Measurements from ENCODE around the gene METTL2A. TPM values are rescaled to one million over a fixed set of nuclear protein-coding genes. Genes with fewer than 3 reads are reported as not detected.
"Not testable (repeated sequence)": the region's sequence is repeated elsewhere in the genome, so short reads cannot be mapped to it uniquely, and the experiment has no call there.

Gene METTL2A, protein sequence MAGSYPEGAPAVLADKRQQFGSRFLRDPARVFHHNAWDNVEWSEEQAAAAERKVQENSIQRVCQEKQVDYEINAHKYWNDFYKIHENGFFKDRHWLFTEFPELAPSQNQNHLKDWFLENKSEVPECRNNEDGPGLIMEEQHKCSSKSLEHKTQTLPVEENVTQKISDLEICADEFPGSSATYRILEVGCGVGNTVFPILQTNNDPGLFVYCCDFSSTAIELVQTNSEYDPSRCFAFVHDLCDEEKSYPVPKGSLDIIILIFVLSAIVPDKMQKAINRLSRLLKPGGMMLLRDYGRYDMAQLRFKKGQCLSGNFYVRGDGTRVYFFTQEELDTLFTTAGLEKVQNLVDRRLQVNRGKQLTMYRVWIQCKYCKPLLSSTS
- total RNA-seq (ENCODE audit: unreplicated experiment): 15.9 TPM
- long read RNA-seq, transcript METTL2A-201 (9 exons, 2,537 nt): major isoform, 9 of 15 reads
- long read RNA-seq, partial matches to known transcripts: 1 of 15 reads
- long read RNA-seq, other reads (novel, unspliced or antisense): 3 of 15 reads

DNA sequence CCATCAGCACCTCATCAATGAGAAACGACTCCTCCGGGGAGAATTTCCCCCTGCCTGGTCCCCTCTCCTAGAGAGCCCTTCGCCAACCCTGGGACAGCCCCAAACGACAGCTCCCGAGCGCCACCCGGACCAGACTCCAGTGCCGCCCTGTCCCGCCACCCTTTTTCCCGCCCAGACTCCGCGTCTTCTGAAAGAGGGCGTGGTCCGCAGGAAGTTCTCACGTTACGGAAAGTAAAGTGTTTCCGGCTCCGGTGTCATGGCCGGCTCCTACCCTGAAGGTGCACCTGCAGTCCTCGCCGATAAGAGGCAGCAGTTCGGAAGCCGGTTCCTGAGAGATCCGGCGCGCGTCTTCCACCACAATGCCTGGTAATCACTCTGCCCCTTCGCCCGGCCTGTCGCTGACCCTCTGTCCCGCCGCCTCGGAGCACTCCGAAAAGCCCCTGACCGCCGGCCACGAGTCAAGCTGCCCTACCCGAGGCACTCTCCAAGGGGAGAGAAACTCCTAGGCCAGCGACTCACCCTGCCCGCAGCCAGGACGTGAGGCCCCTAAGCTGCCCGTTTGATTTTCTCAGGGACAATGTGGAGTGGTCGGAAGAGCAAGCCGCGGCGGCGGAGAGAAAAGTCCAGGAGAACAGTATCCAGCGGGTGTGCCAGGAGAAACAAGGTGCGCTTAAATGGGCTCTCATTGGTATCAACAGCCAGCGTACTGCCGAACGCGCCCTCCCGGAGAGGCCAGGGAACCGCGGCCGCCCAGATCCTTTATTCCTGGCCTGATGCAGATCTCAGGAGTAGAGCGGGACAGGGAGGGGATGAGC is at the start of gene METTL2A:
Gene METTL2A (plus strand): TSS at position 251 of the 815 bp plus-strand sequence. CDS start 6 bp downstream, at position 257.
- not testable (repeated sequence) for H3K36me3 Mint-ChIP-seq (ENCODE audit: low read depth, unreplicated experiment)

DNA sequence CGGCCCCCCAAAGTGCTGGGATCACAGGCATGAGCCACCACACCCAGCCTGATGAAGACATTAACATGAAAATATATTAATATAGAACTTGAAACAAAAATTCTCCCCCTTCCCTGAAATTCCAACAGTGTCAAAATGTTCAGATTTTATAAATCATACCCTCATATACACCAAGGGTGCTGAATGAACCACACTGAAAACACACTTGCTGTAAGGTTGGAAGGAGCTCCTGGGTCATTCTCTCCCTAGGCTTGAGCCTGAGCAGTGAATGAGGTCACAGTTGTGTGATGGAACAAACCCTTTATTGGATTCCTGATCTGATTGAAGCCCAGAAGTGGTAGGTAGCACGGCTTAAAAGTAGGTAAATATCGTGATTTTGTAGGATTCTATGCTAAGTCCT is 43.4 kb upstream of the METTL2A start, which contains the start of gene EFCAB3:
Gene EFCAB3 (plus strand): TSS at position 301 of the 400 bp plus-strand sequence. CDS start 2,427 bp downstream, outside the sequence.
- TF ChIP-seq, protein P1, sequence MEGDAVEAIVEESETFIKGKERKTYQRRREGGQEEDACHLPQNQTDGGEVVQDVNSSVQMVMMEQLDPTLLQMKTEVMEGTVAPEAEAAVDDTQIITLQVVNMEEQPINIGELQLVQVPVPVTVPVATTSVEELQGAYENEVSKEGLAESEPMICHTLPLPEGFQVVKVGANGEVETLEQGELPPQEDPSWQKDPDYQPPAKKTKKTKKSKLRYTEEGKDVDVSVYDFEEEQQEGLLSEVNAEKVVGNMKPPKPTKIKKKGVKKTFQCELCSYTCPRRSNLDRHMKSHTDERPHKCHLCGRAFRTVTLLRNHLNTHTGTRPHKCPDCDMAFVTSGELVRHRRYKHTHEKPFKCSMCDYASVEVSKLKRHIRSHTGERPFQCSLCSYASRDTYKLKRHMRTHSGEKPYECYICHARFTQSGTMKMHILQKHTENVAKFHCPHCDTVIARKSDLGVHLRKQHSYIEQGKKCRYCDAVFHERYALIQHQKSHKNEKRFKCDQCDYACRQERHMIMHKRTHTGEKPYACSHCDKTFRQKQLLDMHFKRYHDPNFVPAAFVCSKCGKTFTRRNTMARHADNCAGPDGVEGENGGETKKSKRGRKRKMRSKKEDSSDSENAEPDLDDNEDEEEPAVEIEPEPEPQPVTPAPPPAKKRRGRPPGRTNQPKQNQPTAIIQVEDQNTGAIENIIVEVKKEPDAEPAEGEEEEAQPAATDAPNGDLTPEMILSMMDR (IDR thresholded peaks at IDR 0.05; ENCODE audit: unreplicated experiment): no peak
- Mint-ChIP-seq H3K36me3 (ENCODE audit: low read depth, unreplicated experiment) (no peaks in the 10 kb centered on the region), H3K4me1 (ENCODE audit: unreplicated experiment) (no peaks in the 10 kb centered on the region), H3K4me3 (ENCODE audit: unreplicated experiment) (no peak within 1 kb of the TSS), H3K27ac (ENCODE audit: unreplicated experiment) (no peak within 1 kb of the TSS), H3K27me3 (ENCODE audit: unreplicated experiment) (no peaks in the 10 kb centered on the region), H3K9me3 (ENCODE audit: unreplicated experiment) (no peaks in the 10 kb centered on the region)
- DNase-seq (ENCODE audit: low spot score): no peak

More for the DNA sequence above, at the start of gene METTL2A:
- H3K4me1 Mint-ChIP-seq (ENCODE audit: unreplicated experiment): peaks cover 15% of the 10 kb centered on the region
- H3K9me3 Mint-ChIP-seq (ENCODE audit: unreplicated experiment); H3K27me3 Mint-ChIP-seq (ENCODE audit: unreplicated experiment): not testable (repeated sequence)
- peak; percentile 71 for DNase-seq (ENCODE audit: low spot score)
- TF ChIP-seq, protein P1 (IDR thresholded peaks at IDR 0.05; ENCODE audit: unreplicated experiment): peak; percentile 17
- peak within 1 kb of the TSS; percentile 97 for H3K4me3 Mint-ChIP-seq (ENCODE audit: unreplicated experiment)
- peak within 1 kb of the TSS; percentile 89 for H3K27ac Mint-ChIP-seq (ENCODE audit: unreplicated experiment)

DNA sequence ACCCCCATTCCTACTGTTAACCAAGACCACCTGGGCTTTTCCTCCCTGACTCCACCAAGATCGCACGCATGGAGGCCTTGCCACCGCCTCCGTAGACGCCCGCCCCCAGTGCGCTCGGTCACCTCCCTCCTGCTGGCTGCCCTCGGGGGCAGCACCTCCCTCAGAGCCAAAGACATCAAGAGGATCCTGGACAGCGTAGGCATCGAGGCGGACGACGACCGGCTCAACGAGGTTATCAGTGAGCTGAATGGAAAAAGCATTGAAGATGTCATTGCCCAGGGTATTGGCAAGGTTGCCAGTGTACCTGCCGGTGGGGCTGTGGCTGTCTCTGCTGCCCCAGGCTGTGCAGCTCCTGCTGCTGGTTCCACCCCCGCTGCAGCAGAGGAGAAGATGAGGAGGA is 42.1 kb upstream of the METTL2A start:
- H3K4me3 Mint-ChIP-seq (ENCODE audit: unreplicated experiment): no peak overlapping the region
- H3K27me3 Mint-ChIP-seq (ENCODE audit: unreplicated experiment): no peaks in the 10 kb centered on the region
- TF ChIP-seq, protein P1 (IDR thresholded peaks at IDR 0.05; ENCODE audit: unreplicated experiment): no peak
- H3K36me3 Mint-ChIP-seq (ENCODE audit: low read depth, unreplicated experiment): no peaks in the 10 kb centered on the region
- DNase-seq (ENCODE audit: low spot score): no peak
- no peaks in the 10 kb centered on the region for H3K4me1 Mint-ChIP-seq (ENCODE audit: unreplicated experiment)
- H3K27ac Mint-ChIP-seq (ENCODE audit: unreplicated experiment): no peak overlapping the region
- no peaks in the 10 kb centered on the region for H3K9me3 Mint-ChIP-seq (ENCODE audit: unreplicated experiment)

DNA sequence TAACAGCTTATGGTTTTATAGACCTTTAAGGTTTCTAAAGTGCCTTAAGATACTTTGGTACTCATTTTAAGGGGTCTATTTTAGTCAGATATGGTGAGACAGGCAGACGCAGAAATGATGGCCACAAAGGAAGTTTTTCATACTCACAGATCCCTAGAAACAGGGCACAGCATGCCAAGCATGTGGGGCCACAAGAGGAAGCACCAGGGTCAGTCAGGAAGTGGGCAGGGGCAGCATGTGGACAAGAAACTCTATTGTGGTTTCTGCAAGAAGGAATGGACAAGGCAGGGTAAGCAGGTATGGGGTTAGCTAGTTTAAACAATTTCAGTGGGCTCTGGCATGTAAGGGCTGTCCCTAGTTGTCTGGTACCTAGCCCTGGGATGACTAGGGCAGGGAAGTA is 34.8 kb upstream of the METTL2A start:
- Mint-ChIP-seq H3K27ac (ENCODE audit: unreplicated experiment) (no peak overlapping the region), H3K9me3 (ENCODE audit: unreplicated experiment) (no peaks in the 10 kb centered on the region), H3K4me1 (ENCODE audit: unreplicated experiment) (peaks cover 6% of the 10 kb centered on the region), H3K27me3 (ENCODE audit: unreplicated experiment) (peaks cover 2% of the 10 kb centered on the region), H3K36me3 (ENCODE audit: low read depth, unreplicated experiment) (no peaks in the 10 kb centered on the region), H3K4me3 (ENCODE audit: unreplicated experiment) (no peak overlapping the region)
- TF ChIP-seq, protein P1 (IDR thresholded peaks at IDR 0.05; ENCODE audit: unreplicated experiment): no peak
- DNase-seq (ENCODE audit: low spot score): no peak

All from endothelial cell (in vitro differentiated cells).